Coronary artery (tissue), 2 donors: ENCODE measurements around the gene ELP6.
"Not testable (repeated sequence)": the region's sequence is repeated elsewhere in the genome, so short reads cannot be mapped to it uniquely, and the experiment has no call there.

Experiments used
- DNase-seq: peaks from one replicate; pipeline ENCODE4 v3.0.0-alpha.2; 2017; ENCODE audit warnings: low spot score
- H3K27ac ChIP-seq, 2 donors: fragments of 200-600 bp; sonication (generic); one replicate each; pipeline ENCODE4 v1.5.1; 2016 to 2019
- H3K4me3 ChIP-seq: fragments of 200-600 bp; sonication (generic); 2 replicates; pipeline ENCODE4 v1.5.1; 2016; ENCODE audit warnings: mild to moderate bottlenecking, moderate library complexity
- TF ChIP-seq, protein P1 (sequence below): fragments of 200-600 bp; sonication (generic); IDR thresholded peaks from one replicate; pipeline ENCODE4 v1.5.1; 2019; ENCODE audit warnings: antibody characterized with exemption

ELP6 gene

DNA sequence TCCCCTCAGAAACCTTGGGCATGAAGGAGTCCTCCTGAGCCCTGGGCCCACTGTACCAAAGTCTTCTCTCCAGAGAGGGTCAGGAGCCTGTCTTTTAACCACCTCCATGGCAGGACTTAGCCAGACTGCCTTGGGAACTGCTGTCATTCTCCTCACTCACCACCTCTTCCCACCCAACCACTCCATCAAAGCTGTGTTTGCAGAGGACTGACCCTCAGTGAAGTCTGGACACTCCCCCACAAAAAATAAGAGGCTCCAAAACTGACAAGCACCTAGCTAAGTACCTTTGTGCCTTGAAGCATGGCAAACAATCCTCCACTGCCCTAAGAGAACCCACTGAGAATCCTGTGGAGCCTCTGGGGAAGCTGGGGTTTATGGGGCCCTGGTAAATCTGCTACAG is 35.5 kb downstream of the ELP6 start:
- no peak overlapping the region for H3K27ac ChIP-seq
- no peak overlapping the region for H3K4me3 ChIP-seq
- no peak for DNase-seq
- TF ChIP-seq, protein P1, sequence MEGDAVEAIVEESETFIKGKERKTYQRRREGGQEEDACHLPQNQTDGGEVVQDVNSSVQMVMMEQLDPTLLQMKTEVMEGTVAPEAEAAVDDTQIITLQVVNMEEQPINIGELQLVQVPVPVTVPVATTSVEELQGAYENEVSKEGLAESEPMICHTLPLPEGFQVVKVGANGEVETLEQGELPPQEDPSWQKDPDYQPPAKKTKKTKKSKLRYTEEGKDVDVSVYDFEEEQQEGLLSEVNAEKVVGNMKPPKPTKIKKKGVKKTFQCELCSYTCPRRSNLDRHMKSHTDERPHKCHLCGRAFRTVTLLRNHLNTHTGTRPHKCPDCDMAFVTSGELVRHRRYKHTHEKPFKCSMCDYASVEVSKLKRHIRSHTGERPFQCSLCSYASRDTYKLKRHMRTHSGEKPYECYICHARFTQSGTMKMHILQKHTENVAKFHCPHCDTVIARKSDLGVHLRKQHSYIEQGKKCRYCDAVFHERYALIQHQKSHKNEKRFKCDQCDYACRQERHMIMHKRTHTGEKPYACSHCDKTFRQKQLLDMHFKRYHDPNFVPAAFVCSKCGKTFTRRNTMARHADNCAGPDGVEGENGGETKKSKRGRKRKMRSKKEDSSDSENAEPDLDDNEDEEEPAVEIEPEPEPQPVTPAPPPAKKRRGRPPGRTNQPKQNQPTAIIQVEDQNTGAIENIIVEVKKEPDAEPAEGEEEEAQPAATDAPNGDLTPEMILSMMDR, result no peak

DNA sequence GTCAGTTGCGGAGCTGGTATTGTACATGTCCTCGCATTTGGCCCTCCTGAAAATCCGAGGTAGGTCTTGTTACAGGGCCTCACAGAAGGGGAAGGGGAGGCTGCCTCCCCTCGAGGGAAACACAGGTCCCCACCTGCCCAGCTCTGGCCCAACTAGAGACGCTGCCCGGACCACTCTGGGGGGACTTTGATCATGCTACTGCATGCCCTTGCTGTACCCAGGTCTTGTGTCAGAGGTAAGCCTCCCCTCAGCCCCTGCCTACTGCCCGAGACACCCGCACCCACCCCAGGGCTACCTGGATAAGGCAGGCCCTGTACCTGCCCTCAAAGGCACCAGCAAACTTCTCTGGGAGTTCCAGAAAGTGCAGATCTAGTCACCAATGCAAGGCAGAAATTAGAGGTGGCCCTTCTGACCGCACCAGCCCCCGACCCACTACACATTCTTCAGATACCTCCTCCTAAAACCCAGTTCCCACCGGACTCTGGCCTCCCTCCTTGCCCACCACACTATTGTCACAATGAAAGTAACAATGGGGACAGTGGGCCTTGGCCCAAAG is 36.8 kb downstream of the ELP6 start:
- H3K27ac ChIP-seq, result peak overlapping the region; percentile 56 to 94
- H3K4me3 ChIP-seq, result peak overlapping the region; percentile 98
- DNase-seq, result no peak
- TF ChIP-seq, protein P1, result no peak

GRCh38 chr3:47476330-47476626 is 37.2 kb downstream of the ELP6 start:
- DNase-seq, result no peak
- TF ChIP-seq, protein P1, result no peak
- Histone ChIP-seq H3K4me3 (peak overlapping the region; percentile 98), H3K27ac (peak overlapping the region; percentile 56 to 94)

- TF ChIP-seq, protein P1, result peak; percentile 82
- Histone ChIP-seq H3K4me3 (peak within 1 kb of the TSS; percentile 98), H3K27ac (peak within 1 kb of the TSS; percentile 56 to 94)
- peak; percentile 93 for DNase-seq
These were observed 37.8 kb downstream of the ELP6 start, which contains the start of gene SCAP for GRCh38 chr3:47475570-47476329. TSS of gene SCAP (minus strand) at chr3:47475941. CDS start at chr3:47442993, 32,948 bp downstream.

GRCh38 chr3:47475029-47475569 is 38.4 kb downstream of the ELP6 start:
- TF ChIP-seq, protein P1, result no peak
- DNase-seq, result peak; percentile 75
- Histone ChIP-seq H3K27ac (peak overlapping the region; percentile 56 to 94), H3K4me3 (peak overlapping the region; percentile 98)

GRCh38 chr3:47473391-47473790 is 40.1 kb downstream of the ELP6 start:
- Histone ChIP-seq H3K4me3 (no peak overlapping the region), H3K27ac (no peak overlapping the region)
- TF ChIP-seq, protein P1, result no peak
- no peak for DNase-seq

GRCh38 chr3:47469616-47470015 is 43.9 kb downstream of the ELP6 start:
- TF ChIP-seq, protein P1, result no peak
- no peak overlapping the region for H3K27ac ChIP-seq
- DNase-seq, result no peak
- H3K4me3 ChIP-seq, result no peak overlapping the region

DNA sequence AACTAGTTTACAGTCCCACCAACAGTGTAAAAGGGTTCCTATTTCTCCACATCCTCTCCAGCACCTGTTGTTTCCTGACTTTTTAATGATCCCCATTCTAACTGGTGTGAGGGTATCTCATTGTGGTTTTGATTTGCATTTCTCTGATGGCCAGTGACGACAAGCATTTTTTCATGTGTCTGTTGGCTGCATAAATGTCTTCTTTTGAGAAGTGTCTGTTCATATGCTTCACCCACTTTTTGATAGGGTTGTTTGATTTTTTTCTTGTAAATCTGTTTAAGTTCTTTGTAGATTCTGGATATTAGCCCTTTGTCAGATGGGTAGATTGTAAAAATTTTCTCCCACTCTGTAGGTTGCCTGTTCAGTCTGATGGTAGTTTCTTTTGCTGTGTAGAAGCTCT is 45.2 kb downstream of the ELP6 start:
- not testable (repeated sequence) for H3K27ac ChIP-seq, DNase-seq, H3K4me3 ChIP-seq
